Esophagus muscularis mucosa (tissue), 3 donors: ENCODE data around the gene GRIA4.

Experiments
- CTCF ChIP-seq, 3 experiments: fragments of 200-600 bp in 2 of 3; fragments of 450-650 bp in 1 of 3; sonication (generic) in 2 of 3; IDR thresholded peaks; one replicate each; pipeline ENCODE4 v1.5.1; 2017 to 2019; ENCODE audit warnings: antibody characterized with exemption in 3 of 3, mild to moderate bottlenecking in 2 of 3, moderate library complexity in 1 of 3
- EP300 ChIP-seq: sonication (generic); formaldehyde crosslinking; IDR thresholded peaks from one replicate; pipeline ENCODE4 v1.6.1; 2017; ENCODE audit warnings: antibody characterized with exemption

- TF ChIP-seq CTCF (IDR thresholded peaks at IDR 0.05) = no peak
- no peak for TF ChIP-seq EP300
Measured at GRCh38 chr11:105738251-105738650, 128.4 kb downstream of the GRIA4 start.
